ENCODE measurements around the gene EIF3M.
"Not testable (repeated sequence)": the region's sequence is repeated elsewhere in the genome, so short reads cannot be mapped to it uniquely, and the experiment has no call there.

Gene EIF3M

GRCh38 chr11:32596114-32596513, 12.5 kb downstream of the EIF3M start:
- not testable (repeated sequence) for DNase-seq (ENCODE audit: low read depth, low spot score)

DNA sequence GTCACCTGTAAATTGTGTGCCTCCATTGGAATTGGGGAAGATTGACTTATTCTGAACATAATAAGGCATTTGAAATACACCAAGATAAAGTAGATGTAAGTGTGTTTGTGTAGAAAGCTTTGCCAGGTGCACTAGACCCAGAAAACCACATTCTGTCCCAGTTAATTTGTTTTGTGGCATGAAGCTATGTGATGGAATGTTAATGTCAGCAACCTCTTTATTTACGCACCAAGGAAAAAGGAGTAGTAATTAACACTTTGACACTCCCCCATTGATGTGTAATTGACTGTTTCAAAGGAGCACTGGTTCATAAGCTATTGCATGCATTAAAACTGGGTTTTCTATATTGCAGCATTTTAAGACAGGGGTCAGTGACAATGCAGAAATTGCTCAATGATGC, 14.3 kb downstream of the EIF3M start:
- DNase-seq (ENCODE audit: low read depth, low spot score): no peak

GRCh38 chr11:32602657-32603415, 19.2 kb downstream of the EIF3M start:
- DNase-seq (ENCODE audit: low read depth, low spot score): no peak

DNA sequence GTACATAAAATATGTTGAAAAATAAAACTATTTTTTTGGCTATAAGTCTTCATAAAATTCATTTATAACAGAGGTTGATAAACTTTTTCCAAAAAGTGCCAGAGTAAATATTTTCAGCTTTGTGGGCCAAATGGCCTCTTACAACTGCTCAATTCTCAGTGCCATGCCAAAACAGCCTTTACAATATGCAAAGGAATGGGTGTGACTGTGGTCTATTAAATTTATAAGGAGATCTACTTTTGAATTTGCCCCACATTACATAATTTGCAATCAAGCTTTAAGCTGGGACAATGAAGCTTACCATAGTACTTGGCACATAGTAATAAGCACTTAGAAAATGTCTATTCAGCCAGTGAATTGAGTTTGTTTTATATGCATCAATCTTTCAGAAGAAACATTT, 22.6 kb downstream of the EIF3M start:
- DNase-seq (ENCODE audit: low read depth, low spot score): no peak

GRCh38 chr11:32608826-32609225, 25.2 kb downstream of the EIF3M start:
- DNase-seq (ENCODE audit: low read depth, low spot score): not testable (repeated sequence)

GRCh38 chr11:32610797-32611352, 27.2 kb downstream of the EIF3M start:
- no peak for DNase-seq (ENCODE audit: low read depth, low spot score)

DNA sequence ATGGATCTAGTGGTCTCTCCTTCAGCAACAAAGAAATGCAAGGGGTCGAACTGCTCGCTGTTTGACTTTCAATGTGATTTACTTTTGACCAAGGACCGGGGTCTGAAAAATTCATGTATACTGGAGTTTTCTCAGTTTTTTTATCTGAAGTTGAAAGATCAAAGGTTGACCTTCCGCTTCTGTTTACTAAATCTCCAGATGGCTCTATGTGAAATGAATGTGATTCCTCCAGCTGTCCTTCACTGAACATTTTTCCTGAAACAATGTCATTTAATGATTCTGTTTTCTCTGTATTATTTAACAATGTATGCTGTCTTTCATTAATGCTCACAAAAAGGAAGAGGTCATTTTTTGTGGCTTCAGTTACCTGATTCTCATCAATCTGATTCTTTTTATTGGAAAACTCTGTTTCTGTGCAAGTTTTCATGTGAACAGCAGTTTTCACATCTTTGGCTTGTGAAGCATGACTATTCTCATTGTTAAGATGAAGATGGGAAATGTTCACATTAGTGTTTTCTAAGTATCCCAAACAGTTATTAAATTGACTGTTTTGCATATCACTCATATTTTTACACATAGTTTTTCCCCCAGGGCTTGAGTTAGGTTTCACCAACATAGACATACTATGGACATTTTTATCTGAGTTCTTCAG, 30.0 kb downstream of the EIF3M start:
- no peak for DNase-seq (ENCODE audit: low read depth, low spot score)

GRCh38 chr11:32615422-32615821, 31.8 kb downstream of the EIF3M start:
- DNase-seq (ENCODE audit: low read depth, low spot score): no peak

DNA sequence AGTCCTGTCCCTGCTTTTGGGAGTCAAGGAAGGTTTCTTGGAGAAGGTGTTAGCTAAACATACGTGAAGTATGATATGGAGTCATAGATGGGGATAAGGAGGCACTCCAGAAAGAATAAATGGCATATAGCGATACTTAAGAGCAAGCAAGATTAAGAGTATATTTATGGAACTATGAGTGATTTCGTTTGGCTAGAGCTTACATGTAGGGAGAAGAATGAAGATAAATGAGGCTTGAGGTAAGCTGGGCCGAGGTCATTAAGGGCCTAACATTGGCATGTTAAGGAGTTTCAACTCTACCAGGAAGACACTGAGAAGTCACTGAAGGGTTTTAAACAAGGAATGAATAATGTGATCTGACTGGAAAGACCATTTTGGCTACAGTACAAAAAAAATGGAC, 33.3 kb downstream of the EIF3M start:
- DNase-seq (ENCODE audit: low read depth, low spot score): no peak

GRCh38 chr11:32630844-32631243, 47.2 kb downstream of the EIF3M start:
- no peak for DNase-seq (ENCODE audit: low read depth, low spot score)

- DNase-seq (ENCODE audit: low read depth, low spot score): no peak
Measured at GRCh38 chr11:32635819-32636218, 52.2 kb downstream of the EIF3M start.

GRCh38 chr11:32641361-32641760, 57.7 kb downstream of the EIF3M start:
- no peak for DNase-seq (ENCODE audit: low read depth, low spot score)

DNA sequence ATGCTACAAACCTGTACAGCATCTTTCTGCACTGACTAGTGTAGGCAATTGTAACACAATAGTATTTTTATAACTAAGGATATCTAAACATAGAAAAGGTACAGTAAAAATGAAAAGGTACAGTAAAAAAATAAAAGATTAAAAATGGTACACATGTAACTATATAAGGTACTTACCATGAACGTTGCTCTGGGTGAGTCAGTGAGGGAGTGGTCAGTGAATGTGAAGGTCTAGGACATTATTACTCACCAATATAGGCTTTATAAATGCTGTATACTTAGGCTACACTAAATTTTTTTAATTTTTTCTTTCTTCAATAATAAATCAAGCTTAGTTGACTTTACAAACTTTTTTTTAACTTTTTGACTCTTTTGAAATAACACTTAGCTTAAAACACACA, 59.9 kb downstream of the EIF3M start:
- DNase-seq (ENCODE audit: low read depth, low spot score): no peak

Measured in smooth muscle cell of the brain vasculature (primary cell).